Tibial nerve (tissue), 4 donors: ENCODE data around the gene GALE.

Experiments
- EP300 ChIP-seq, 2 donors: sonication (generic); formaldehyde crosslinking; IDR thresholded peaks; one replicate each; pipeline ENCODE4 v1.6.1; 2017; ENCODE audit warnings: antibody characterized with exemption in 2 of 2, mild to moderate bottlenecking in 1 of 2
- TF ChIP-seq, protein P1 (sequence below), 5 experiments: fragments of 200-600 bp in 3 of 5; fragments of 450-650 bp in 2 of 5; sonication (generic) in 3 of 5; IDR thresholded peaks; one replicate each; pipeline ENCODE4 v1.5.1; 2016 to 2019; ENCODE audit warnings: antibody characterized with exemption in 5 of 5, mild to moderate bottlenecking in 3 of 5, moderate library complexity in 2 of 5

DNA sequence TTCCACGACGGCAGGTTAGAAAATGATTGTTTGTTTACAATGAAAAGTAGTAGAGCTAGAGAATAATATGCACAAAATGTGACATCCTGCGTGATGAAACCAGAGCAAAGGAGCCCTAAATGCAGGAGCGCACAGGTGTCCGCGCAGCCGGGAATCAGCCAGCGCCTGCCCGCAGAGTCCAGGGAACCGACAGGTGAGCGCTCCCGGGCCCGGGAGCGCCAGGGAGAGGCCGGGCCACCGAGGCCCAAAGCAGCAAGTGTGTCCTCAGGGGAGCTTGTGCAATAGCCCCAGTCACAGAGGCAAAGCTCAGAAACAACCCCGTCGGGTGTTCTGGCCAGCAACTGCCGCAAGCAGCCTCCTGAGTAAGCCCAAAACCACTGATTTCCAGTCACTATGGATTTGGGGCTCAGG is 789 bp upstream of the GALE start:
- TF ChIP-seq, protein P1, sequence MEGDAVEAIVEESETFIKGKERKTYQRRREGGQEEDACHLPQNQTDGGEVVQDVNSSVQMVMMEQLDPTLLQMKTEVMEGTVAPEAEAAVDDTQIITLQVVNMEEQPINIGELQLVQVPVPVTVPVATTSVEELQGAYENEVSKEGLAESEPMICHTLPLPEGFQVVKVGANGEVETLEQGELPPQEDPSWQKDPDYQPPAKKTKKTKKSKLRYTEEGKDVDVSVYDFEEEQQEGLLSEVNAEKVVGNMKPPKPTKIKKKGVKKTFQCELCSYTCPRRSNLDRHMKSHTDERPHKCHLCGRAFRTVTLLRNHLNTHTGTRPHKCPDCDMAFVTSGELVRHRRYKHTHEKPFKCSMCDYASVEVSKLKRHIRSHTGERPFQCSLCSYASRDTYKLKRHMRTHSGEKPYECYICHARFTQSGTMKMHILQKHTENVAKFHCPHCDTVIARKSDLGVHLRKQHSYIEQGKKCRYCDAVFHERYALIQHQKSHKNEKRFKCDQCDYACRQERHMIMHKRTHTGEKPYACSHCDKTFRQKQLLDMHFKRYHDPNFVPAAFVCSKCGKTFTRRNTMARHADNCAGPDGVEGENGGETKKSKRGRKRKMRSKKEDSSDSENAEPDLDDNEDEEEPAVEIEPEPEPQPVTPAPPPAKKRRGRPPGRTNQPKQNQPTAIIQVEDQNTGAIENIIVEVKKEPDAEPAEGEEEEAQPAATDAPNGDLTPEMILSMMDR (IDR thresholded peaks at IDR 0.05), result no peak
- TF ChIP-seq EP300 (IDR thresholded peaks at IDR 0.05), result no peak
